Neural progenitor cell (in vitro differentiated cells): ENCODE data around the gene HECTD4. TPM values are rescaled to one million over a fixed set of nuclear protein-coding genes. Genes with fewer than 3 reads are reported as not detected.

Experiments used
- DNase-seq: peaks from one replicate; pipeline ENCODE4 v3.0.0-alpha.2; 2016; ENCODE audit warnings: low spot score
- H2AFZ ChIP-seq: fragments of 200-600 bp; sonication (generic); replicated peaks from 2 replicates; pipeline ENCODE4 v1.6.1; 2016; ENCODE audit warnings: antibody characterized with exemption
- H3F3A ChIP-seq: fragments of 200-600 bp; sonication (generic); 2 replicates; pipeline ENCODE4 v1.6.1; 2016; ENCODE audit warnings: antibody characterized with exemption, low read depth
- H3K27ac ChIP-seq: fragments of 200-600 bp; sonication (generic); 2 replicates; pipeline ENCODE4 v1.5.1; 2016; ENCODE audit warnings: mild to moderate bottlenecking
- H3K27me3 ChIP-seq: fragments of 200-600 bp; sonication (generic); 2 replicates; pipeline ENCODE4 v1.6.1; 2016; ENCODE audit warnings: mild to moderate bottlenecking, moderate library complexity
- H3K36me3 ChIP-seq: fragments of 200-600 bp; sonication (generic); 2 replicates; pipeline ENCODE4 v1.5.1; 2016
- H3K4me1 ChIP-seq: fragments of 200-600 bp; sonication (generic); 2 replicates; pipeline ENCODE4 v1.6.1; 2016; ENCODE audit warnings: mixed run types
- H3K4me2 ChIP-seq: fragments of 200-600 bp; sonication (generic); 2 replicates; pipeline ENCODE4 v1.6.1; 2016
- H3K4me3 ChIP-seq: fragments of 200-600 bp; sonication (generic); 2 replicates; pipeline ENCODE4 v1.5.1; 2016
- H3K79me2 ChIP-seq: fragments of 200-600 bp; sonication (generic); 2 replicates; pipeline ENCODE4 v1.6.1; 2016; ENCODE audit warnings: low read depth
- H3K9ac ChIP-seq: fragments of 200-600 bp; sonication (generic); 2 replicates; pipeline ENCODE4 v1.6.1; 2016
- H3K9me3 ChIP-seq: fragments of 200-600 bp; sonication (generic); 2 replicates; pipeline ENCODE4 v1.5.1; 2016; ENCODE audit warnings: low read depth
- H4K20me1 ChIP-seq: fragments of 200-600 bp; sonication (generic); 2 replicates; pipeline ENCODE4 v1.6.1; 2016; ENCODE audit warnings: low read depth
- H3K27ac Mint-ChIP-seq: 3 replicates; pipeline ENCODE4 v1.8.0; 2021; ENCODE audit warnings: mixed read lengths
- H3K27me3 Mint-ChIP-seq: 2 replicates; pipeline ENCODE4 v1.8.0; 2022; ENCODE audit warnings: low read depth, mild to moderate bottlenecking, inconsistent platforms, moderate library complexity, mixed read lengths; ENCODE audit not compliant: insufficient read depth
- H3K36me3 Mint-ChIP-seq: 3 replicates; pipeline ENCODE4 v1.8.0; 2021; ENCODE audit warnings: mixed read lengths
- H3K4me1 Mint-ChIP-seq: 3 replicates; pipeline ENCODE4 v1.8.0; 2021; ENCODE audit warnings: mixed read lengths
- H3K4me3 Mint-ChIP-seq: 3 replicates; pipeline ENCODE4 v1.8.0; 2021; ENCODE audit warnings: mild to moderate bottlenecking, moderate library complexity, mixed read lengths
- H3K9me3 Mint-ChIP-seq: 3 replicates; pipeline ENCODE4 v1.8.0; 2020; ENCODE audit warnings: mixed read lengths
- EZH2 ChIP-seq: fragments of 200-600 bp; sonication (generic); IDR thresholded peaks from 2 replicates; pipeline ENCODE4 v1.6.1; 2017; ENCODE audit warnings: antibody characterized with exemption, mild to moderate bottlenecking, moderate library complexity
- EZH2phosphoT487 ChIP-seq: fragments of 200-600 bp; sonication (generic); IDR thresholded peaks from 2 replicates; pipeline ENCODE4 v1.6.1; 2017; ENCODE audit warnings: antibody characterized with exemption
- total RNA-seq: library from RNA; depleted of rRNA; stranded (reverse); fragments of >200 nt; gene quantifications from 2 replicates; pipeline ENCODE4 v1.2.3, GENCODE V29; 2015; ENCODE audit warnings: low replicate concordance
- TF ChIP-seq, protein P1 (sequence below): fragments of 200-600 bp; sonication (generic); IDR thresholded peaks from 2 replicates; pipeline ENCODE4 v1.5.1; 2017; ENCODE audit warnings: antibody characterized with exemption, mild to moderate bottlenecking

Gene HECTD4
- total RNA-seq, 1 donor from 2014 or later: 11.0 TPM

DNA sequence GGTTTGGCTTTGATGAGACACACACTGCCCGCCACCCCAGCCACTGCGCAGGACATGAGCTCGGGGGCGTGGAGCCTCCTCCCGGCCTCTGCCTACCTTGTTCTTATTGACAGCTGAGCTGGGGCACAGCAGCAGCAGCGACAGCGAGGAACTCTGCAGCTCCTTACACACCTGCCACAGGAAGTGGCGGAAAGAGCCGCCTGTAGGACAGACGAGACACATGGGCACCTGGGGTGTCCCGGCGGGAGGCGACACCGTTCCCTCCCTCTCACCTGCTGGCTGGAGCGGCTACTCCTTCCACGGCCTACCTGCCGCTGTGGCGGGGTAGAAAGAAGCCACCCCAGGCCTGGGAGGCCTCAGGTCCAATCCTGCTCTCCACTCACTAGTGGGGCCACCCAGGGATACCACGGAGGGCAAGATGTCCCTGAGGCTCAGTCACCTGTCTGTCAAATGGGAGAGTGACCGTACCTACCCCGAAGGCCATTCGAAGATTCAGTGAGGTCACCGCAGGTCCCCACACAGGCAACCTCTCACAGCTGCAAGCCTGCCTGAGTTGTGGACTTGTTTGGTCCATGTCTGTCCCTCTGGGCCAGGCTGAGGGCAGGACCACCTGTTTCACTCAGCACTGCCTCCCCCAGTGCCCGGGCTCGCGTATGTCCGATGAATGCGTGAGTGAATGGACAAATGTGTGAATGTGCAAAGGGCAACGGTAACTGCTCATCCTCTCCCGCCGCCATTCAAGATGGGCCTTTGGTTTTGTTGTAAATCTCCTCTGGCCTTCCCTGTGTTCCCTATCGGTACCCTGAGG is 214.3 kb downstream of the HECTD4 start:
- Histone ChIP-seq H3K27me3 (no peaks in the 10 kb centered on the region), H3K27ac (no peak overlapping the region), H3K4me3 (no peak overlapping the region), H3K4me2 (no peak overlapping the region), H3K9ac (no peak overlapping the region), H3K4me1 (no peaks in the 10 kb centered on the region), H3K9me3 (no peaks in the 10 kb centered on the region), H2AFZ (no peak overlapping the region), H3F3A (no peaks in the 10 kb centered on the region), H3K36me3 (no peaks in the 10 kb centered on the region), H4K20me1 (no peaks in the 10 kb centered on the region), H3K79me2 (no peaks in the 10 kb centered on the region)
- no peaks in the 10 kb centered on the region for H3K9me3 Mint-ChIP-seq
- no peak for DNase-seq
- H3K4me1 Mint-ChIP-seq: no peaks in the 10 kb centered on the region
- H3K27me3 Mint-ChIP-seq: peaks cover 5% of the 10 kb centered on the region
- peak overlapping the region; percentile 35 for H3K4me3 Mint-ChIP-seq
- H3K27ac Mint-ChIP-seq: no peak overlapping the region
- TF ChIP-seq EZH2: no peak
- no peak for TF ChIP-seq EZH2phosphoT487
- TF ChIP-seq, protein P1, sequence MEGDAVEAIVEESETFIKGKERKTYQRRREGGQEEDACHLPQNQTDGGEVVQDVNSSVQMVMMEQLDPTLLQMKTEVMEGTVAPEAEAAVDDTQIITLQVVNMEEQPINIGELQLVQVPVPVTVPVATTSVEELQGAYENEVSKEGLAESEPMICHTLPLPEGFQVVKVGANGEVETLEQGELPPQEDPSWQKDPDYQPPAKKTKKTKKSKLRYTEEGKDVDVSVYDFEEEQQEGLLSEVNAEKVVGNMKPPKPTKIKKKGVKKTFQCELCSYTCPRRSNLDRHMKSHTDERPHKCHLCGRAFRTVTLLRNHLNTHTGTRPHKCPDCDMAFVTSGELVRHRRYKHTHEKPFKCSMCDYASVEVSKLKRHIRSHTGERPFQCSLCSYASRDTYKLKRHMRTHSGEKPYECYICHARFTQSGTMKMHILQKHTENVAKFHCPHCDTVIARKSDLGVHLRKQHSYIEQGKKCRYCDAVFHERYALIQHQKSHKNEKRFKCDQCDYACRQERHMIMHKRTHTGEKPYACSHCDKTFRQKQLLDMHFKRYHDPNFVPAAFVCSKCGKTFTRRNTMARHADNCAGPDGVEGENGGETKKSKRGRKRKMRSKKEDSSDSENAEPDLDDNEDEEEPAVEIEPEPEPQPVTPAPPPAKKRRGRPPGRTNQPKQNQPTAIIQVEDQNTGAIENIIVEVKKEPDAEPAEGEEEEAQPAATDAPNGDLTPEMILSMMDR: no peak
- H3K36me3 Mint-ChIP-seq: peaks cover 7% of the 10 kb centered on the region

DNA sequence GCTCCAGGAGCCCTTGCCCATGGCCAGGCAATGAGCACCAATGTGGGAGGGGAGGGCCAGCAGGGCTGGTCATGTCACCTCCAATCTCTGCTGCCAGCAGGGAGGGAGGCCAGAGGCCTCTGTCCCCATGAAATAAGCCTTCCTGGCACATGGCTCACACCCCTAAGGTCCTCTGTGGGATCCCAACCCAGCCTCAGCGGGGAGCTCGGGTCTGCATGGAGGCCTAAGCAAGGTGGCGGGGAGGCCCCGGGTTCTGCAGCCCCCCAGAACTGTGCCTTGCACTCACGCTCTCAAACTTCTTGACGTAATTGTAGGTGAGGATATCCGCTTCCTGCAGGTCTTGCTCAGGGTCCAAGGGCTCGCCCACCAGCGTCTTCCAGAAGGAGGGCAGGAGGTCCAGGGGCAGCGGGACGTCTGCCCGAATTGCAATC is 215.2 kb downstream of the HECTD4 start:
- Histone ChIP-seq H3K79me2 (no peaks in the 10 kb centered on the region), H3K27me3 (no peaks in the 10 kb centered on the region), H3K9ac (no peak overlapping the region), H3F3A (no peaks in the 10 kb centered on the region), H4K20me1 (no peaks in the 10 kb centered on the region), H3K36me3 (no peaks in the 10 kb centered on the region), H3K4me2 (no peak overlapping the region), H3K4me1 (no peaks in the 10 kb centered on the region), H3K9me3 (no peaks in the 10 kb centered on the region), H3K4me3 (no peak overlapping the region), H3K27ac (no peak overlapping the region), H2AFZ (no peak overlapping the region)
- DNase-seq: no peak
- Mint-ChIP-seq H3K4me1 (no peaks in the 10 kb centered on the region), H3K27ac (no peak overlapping the region), H3K4me3 (no peak overlapping the region), H3K36me3 (peaks cover 10% of the 10 kb centered on the region), H3K9me3 (no peaks in the 10 kb centered on the region), H3K27me3 (peaks cover 3% of the 10 kb centered on the region)
- no peak for TF ChIP-seq EZH2phosphoT487
- TF ChIP-seq, protein P1: no peak
- TF ChIP-seq EZH2: no peak

DNA sequence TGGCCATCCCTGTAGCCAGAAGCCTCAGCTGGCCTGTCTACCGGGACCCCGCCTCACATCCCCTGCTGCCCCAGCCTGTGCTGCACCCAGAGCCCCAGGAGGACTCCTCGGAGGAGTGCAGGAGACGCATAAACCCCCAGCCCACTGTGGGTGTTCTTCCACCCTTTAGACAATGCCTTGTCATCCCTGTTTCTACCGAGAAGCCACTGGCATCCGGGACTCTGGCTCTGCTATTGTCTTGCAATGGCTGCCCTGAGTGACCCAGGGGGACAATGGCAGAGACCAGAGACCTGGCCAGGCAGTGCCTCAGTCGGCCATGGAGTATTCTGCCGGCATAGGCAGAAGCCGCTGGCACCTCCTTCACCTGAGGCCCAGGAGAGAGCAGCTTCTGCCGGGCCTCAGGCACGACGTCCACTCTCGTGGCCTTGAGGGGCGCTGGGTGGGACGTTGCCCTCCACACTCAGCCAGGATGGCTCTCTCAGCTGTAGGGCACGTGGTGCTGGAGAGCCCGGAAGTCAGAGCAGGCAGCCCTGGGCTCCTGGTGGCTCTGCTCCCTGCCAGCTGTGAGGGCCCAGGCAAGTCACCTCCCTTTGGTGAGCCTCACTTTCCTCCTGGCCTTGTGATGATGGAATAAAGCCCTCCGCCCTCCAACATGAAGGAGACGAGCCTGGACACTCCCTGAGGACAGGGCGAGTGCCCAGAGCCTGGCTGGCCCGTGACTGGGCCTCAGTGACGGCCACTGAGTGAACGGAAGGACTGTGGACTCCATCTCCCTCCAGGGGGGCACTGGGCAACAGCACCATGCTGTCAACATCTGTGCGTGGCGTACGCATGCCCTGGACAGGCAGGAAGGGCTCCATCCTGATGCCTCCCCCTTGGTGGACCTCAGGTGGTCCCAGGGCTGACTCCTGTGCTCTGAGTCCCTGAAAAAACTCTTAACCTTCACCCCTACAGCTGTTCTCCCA is 215.9 kb downstream of the HECTD4 start:
- no peak overlapping the region for H3K27ac Mint-ChIP-seq
- peaks cover 14% of the 10 kb centered on the region for H3K36me3 Mint-ChIP-seq
- TF ChIP-seq, protein P1: no peak
- TF ChIP-seq EZH2: no peak
- no peak for TF ChIP-seq EZH2phosphoT487
- H3K9ac ChIP-seq: no peak overlapping the region
- no peak for DNase-seq
- H3K9me3 ChIP-seq: no peaks in the 10 kb centered on the region
- H3K4me1 Mint-ChIP-seq: no peaks in the 10 kb centered on the region
- H3K27me3 Mint-ChIP-seq: peaks cover 3% of the 10 kb centered on the region
- no peak overlapping the region for H2AFZ ChIP-seq
- H3K27me3 ChIP-seq: no peaks in the 10 kb centered on the region
- H3K4me2 ChIP-seq: no peak overlapping the region
- H3K4me1 ChIP-seq: no peaks in the 10 kb centered on the region
- no peaks in the 10 kb centered on the region for H3F3A ChIP-seq
- H3K4me3 Mint-ChIP-seq: no peak overlapping the region
- H4K20me1 ChIP-seq: no peaks in the 10 kb centered on the region
- no peak overlapping the region for H3K27ac ChIP-seq
- H3K79me2 ChIP-seq: no peaks in the 10 kb centered on the region
- no peak overlapping the region for H3K4me3 ChIP-seq
- no peaks in the 10 kb centered on the region for H3K9me3 Mint-ChIP-seq
- H3K36me3 ChIP-seq: no peaks in the 10 kb centered on the region
